ENCODE measurements around the gene PLEKHH1.
A peak's percentile ranks its signal among the peaks of the same experiment; 100 is the strongest.
"Not testable (repeated sequence)": the region's sequence is repeated elsewhere in the genome, so short reads cannot be mapped to it uniquely, and the experiment has no call there.

PLEKHH1 gene

GRCh38 chr14:67579636-67580035, 46.5 kb downstream of the PLEKHH1 start:
- no peak for DNase-seq

DNA sequence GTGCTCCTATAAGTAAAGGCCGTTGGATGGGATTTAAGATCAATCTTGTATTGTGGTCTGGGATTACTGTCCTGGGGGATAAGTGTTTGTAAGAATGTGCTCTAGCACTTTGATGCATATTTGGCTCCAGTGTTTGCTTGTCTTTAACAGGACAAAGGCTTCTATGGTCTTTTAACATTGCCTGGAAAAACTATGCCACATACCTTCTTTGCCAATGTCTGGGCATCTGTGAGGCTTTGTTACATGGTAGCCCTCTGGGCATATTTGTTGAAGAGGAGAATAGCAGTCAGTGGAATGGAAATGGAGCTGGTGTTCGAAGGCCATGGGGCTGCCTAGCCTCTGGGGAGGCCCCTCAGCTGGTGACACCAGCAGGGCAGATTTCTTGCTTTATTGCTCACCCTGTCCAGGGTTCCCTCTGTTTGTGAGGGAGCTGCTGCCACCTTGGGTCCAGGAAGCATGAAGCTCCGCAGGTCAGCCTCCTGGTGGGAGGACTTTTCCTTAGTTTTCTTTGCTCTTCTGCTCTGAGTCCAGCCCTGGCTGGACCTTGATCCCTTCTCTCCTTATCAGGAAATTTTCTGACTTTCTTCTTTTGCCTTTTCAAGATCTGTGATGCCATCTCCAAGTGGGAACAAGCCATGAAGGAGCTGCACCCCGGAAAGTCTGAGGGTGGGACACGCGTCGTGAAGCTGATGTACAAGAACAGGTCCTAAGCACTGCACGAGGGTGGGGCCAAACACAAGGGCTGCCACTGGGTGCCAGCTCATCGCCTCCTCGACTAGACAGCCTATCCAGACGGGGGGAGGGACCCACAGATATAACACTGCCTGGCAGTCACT, 47.5 kb downstream of the PLEKHH1 start:
- peak in 1 of 56 donors; percentile 17 for DNase-seq

- DNase-seq: no peak
These were observed 48.6 kb downstream of the PLEKHH1 start for GRCh38 chr14:67581643-67582042.

DNA sequence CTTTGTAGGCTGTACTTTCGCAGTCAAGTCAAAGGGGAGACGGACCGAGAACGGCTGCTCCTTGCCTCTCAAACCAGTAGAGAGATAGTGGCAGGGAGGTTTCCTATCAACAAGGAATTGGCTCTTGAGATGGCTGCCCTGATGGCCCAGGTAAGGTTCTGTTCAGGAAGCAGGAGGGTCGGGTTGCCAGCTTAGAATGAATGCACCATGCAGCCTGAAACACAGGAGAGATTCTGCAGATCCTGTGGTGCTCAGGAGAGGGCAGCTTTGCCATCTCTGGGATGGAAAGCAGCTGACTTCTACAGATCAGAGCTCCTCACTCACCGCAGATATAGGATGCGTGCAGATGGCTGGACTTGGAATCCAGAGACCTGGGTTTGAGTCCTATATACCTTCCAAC, 49.0 kb downstream of the PLEKHH1 start:
- no peak for DNase-seq

GRCh38 chr14:67583711-67584644, 50.9 kb downstream of the PLEKHH1 start:
- peak in 2 of 56 donors; percentile 10 to 32 for DNase-seq

GRCh38 chr14:67584978-67585377, 51.9 kb downstream of the PLEKHH1 start:
- no peak for DNase-seq

- no peak for DNase-seq
These were observed 53.3 kb downstream of the PLEKHH1 start for GRCh38 chr14:67586369-67586768.

DNA sequence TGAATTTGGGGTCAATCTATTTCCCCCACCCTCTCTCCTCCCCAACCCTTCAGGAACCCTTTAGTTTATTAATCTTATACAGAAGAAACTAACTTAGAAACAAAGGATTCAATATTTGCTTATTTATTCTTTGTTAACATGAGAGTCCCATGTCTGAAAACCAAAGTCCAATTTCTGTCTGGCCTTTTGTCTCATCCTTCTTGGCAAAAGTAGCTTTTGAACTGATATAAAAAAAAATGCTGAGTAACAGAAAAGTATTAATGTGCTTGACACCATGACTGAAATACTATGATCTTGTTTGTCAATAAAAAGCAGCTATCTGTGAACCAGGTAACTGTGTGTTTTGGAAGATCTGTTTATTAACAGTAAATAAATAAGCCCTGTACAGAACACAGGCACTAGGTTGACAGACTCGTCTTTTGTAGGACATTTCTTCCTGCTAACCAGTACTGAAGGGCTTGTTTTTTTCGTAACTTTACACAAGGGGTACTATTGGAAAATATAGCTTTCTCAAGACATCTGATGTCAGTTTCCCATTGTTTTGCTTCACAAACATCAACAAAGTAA, 56.2 kb downstream of the PLEKHH1 start:
- DNase-seq: no peak

- not testable (repeated sequence) for DNase-seq
These were observed 60.6 kb downstream of the PLEKHH1 start for GRCh38 chr14:67593650-67594049.

GRCh38 chr14:67595392-67595791, 62.3 kb downstream of the PLEKHH1 start:
- no peak for DNase-seq

DNA sequence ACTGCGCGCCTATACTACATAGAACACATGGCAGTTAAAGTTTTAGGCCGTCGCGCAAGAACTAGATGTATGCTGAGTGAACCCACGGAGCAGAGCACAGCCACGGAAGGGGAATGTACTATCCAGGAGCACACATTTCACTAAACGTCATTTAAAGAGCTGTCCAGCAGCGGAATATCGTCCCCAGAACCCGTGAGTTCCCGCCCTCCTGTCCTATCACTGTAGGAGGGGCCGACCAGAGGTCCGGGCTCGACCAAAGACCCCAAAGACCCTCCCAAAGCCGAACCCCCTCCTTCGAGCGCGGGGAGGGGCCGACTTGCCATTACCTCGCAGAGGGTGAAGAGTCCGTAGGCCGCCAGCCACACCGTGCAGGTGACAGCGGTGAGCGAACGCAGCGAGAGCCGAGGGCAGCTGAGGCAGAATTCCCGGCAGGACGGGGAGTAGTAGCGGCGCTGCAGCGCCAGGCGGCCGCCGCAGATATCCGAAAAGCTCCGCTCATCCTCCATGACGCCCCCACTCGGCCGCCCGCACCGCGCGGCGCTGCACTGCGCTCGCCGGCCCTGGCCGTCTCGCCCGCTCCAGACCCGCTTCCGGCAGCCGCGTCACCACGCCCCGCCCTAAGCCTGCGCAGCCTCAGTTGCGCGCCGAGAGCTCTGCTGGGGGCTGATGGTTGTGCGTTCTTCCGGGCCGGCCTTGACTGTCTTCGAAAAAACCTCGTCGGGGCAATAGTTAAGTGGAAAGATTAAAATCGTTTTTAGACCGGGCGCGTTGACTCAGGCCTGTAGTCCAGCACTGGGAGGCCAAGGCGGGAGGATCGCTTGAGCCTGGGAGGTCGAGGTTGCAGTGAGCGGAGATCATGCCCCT, 66.8 kb downstream of the PLEKHH1 start, which contains the start of gene PIGH:
TSS of gene PIGH (minus strand) at position 571 of the 864 bp plus-strand sequence. CDS start at position 506, 65 bp downstream.
- peak in 54 of 56 donors; percentile 44 to 95 (median 86) for DNase-seq

- not testable (repeated sequence) for DNase-seq
These were observed 67.5 kb downstream of the PLEKHH1 start for GRCh38 chr14:67600562-67600974.

- DNase-seq: no peak
These were observed 69.0 kb downstream of the PLEKHH1 start for GRCh38 chr14:67602076-67602475.

DNA sequence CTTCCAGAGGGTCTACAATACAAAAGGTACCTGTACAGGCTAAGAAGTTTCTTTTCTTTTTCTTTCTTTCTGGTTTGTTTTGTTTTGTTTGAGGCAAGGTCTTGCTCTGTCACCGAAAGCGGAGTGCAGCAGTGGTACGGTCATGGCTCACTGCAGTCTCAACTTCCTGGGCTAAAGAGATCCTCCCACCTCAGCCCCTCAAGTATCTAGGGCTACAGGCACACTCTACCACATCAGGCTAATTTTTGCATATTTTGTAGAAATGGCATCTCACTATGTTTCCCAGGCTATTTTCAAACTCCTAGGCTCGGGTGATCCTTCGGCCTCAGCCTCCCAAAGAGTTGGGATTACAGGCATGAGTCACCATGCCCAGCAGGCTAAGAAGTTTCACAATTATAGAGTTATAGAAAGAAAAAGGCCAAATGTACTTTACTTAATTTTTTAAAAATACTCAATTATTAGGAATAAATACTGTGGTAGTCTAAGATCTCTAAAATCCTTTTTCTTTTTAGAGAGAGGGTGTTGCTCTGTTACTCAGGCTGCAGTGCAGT, 70.0 kb downstream of the PLEKHH1 start:
- no peak for DNase-seq

GRCh38 chr14:67607646-67608045, 74.6 kb downstream of the PLEKHH1 start:
- no peak for DNase-seq

DNA sequence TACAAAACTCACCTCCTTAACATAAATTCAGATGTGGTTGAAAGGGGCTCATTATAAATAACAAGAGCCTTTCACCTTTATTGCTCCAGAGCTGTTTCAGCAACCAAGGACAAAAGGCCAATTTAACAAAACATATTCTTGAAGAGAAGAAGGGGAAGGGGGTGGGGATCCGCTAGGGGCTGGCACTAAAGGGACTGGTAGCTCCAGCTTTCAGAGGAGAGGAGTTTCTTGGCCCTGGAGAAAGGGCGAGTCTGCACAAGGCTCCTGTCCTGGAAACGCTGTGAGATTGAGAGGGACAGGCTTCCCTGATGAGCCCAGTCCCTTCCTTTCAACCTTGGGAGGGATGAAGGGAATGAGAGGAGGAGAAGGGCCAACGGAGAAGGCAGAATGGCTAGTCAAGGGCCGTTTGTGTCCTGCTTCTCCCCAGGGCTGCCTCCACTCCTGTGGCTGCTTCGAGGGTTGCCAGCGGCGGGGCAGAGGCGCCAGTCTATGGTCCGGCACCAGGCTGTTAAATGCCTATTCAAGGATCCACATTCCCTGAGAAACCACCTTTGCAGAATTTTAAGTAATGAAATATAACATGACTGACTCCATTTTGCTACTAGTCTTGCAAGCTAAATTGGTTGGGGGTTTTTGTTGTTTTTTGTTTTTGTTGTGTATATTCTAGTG, 76.7 kb downstream of the PLEKHH1 start:
- DNase-seq: no peak

- DNase-seq: no peak
These were observed 77.4 kb downstream of the PLEKHH1 start for GRCh38 chr14:67610491-67610890.

- DNase-seq: peak in 3 of 56 donors; percentile 3 to 14 (median 4)
These were observed 85.5 kb downstream of the PLEKHH1 start for GRCh38 chr14:67618617-67619063.

GRCh38 chr14:67619446-67620216, 86.5 kb downstream of the PLEKHH1 start, which contains the start of gene ARG2:
Gene ARG2 (plus strand): TSS chr14:67619920. CDS start chr14:67619978, 58 bp downstream.
- DNase-seq: peak; percentile 39 to 98 (median 86)

Data from nucleus accumbens (tissue), 56 donors.